ENCODE results near the gene MIAT. TPM values are rescaled to one million over a fixed set of nuclear protein-coding genes. Genes with fewer than 3 reads are reported as not detected.
A peak's percentile ranks its signal among the peaks of the same experiment; 100 is the strongest.

Gene MIAT
- total RNA-seq, 1 donor = 0.72 TPM

DNA sequence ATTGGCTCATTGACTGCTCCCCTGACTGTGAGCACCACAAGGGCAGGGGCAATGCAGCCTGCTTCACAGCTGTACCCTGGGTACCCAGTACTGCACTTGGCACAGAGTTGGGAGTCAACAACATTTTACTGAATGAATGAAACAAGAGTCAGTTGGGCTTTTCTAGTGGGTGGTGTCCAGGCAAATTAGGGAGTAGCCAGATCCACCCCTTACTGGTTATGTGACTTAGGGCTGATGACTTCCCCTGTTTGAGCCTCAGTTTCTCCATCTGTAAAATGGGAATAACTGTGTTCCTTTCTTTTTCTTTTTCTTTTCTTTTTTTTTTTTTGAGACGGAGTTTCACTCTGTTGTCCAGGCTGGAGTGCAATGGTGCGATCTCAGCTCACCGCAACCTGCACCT is 23.1 kb downstream of the MIAT start:
- TF ChIP-seq, protein P1, sequence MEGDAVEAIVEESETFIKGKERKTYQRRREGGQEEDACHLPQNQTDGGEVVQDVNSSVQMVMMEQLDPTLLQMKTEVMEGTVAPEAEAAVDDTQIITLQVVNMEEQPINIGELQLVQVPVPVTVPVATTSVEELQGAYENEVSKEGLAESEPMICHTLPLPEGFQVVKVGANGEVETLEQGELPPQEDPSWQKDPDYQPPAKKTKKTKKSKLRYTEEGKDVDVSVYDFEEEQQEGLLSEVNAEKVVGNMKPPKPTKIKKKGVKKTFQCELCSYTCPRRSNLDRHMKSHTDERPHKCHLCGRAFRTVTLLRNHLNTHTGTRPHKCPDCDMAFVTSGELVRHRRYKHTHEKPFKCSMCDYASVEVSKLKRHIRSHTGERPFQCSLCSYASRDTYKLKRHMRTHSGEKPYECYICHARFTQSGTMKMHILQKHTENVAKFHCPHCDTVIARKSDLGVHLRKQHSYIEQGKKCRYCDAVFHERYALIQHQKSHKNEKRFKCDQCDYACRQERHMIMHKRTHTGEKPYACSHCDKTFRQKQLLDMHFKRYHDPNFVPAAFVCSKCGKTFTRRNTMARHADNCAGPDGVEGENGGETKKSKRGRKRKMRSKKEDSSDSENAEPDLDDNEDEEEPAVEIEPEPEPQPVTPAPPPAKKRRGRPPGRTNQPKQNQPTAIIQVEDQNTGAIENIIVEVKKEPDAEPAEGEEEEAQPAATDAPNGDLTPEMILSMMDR (IDR thresholded peaks at IDR 0.05; ENCODE audit: insufficient read depth, low read length) = no peak
- H3K4me3 ChIP-seq (ENCODE audit: low read depth, low read length) = no peak overlapping the region
- no peak for DNase-seq (ENCODE audit: low read depth)

DNA sequence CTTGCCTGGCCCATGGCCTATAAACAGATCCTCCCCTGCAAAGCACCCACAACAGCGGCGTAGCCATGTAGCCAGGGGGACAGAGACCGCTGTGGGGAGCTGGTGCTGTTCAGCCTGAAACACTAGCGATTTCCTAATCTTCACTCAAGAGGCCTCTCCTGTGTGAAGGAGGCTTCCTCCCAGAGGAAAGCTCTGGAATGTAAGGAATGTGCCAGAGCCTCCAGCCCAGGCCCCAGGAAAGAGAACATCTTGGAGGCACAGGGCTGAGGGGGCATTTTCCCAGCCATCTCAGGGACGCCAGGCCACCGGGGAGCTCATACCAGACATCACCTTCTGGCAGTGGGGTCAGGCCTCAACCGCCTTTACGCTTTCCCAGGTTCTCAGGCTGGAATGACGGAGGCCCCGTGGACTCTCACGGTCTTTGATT is 24.0 kb downstream of the MIAT start:
- peak; percentile 72 for DNase-seq (ENCODE audit: low read depth)
- H3K4me3 ChIP-seq (ENCODE audit: low read depth, low read length) = no peak overlapping the region
- TF ChIP-seq, protein P1 (IDR thresholded peaks at IDR 0.05; ENCODE audit: insufficient read depth, low read length) = no peak

DNA sequence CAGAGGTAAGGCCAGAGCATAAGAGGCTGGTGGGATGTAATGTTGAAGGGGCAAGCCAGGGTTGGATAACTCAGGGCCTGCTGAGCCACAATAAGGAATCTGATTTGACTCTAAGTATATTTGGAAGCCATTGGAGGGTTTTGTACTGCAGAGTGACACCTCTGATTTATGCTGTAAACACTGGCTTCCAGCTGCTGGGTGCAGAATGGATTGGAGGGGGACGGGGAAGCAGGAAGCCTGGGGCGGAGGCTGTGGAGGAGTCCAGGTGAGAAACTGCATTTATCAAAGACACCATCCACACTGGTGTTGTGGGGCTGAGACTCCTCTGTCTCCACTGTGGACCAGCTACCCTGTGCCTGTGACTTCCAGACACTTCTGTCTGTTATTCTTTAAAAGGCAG is 26.8 kb downstream of the MIAT start:
- DNase-seq (ENCODE audit: low read depth) = no peak
- no peak overlapping the region for H3K4me3 ChIP-seq (ENCODE audit: low read depth, low read length)
- TF ChIP-seq, protein P1 (IDR thresholded peaks at IDR 0.05; ENCODE audit: insufficient read depth, low read length) = no peak

DNA sequence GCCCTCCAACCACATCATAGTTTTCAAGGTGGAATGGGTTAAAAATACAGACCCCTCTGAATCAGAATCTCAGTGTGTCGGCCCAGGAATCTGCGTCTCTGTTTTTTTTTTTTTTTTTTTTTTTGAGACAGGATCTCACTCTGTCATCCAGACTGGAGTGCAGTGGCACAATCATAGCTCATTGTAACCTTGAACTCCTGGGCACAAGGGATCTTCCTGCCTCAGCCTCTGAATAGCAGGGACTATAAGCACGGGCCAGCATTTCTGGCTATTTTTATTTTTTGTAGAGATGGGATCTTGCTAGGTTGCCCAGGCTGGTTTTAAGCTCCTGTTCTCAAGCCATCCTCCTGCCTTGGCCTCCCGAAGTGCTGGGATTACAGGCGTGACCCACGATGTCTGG is 28.2 kb downstream of the MIAT start:
- DNase-seq (ENCODE audit: low read depth) = no peak
- TF ChIP-seq, protein P1 (IDR thresholded peaks at IDR 0.05; ENCODE audit: insufficient read depth, low read length) = no peak
- H3K4me3 ChIP-seq (ENCODE audit: low read depth, low read length) = no peak overlapping the region

DNA sequence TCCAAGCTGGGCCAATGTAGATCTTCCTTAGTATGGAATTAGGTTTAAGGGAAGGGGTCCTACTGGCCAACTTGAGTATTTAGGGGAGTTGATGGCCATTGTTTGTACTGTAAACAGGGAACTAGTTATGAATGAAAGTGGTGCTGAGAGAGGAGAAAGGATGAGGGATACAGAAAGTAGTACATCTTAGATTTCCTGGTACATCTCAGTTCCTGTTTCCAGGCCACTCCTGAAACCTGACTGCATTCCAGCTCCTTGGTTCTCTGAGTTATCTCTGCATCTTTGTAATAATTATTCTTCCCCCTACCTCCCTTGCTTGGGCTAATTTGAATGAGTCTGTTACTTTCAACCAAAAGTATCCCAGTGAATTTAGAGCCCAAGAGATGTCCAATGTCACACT is 30.1 kb downstream of the MIAT start:
- TF ChIP-seq, protein P1 (IDR thresholded peaks at IDR 0.05; ENCODE audit: insufficient read depth, low read length) = no peak
- no peak for DNase-seq (ENCODE audit: low read depth)
- H3K4me3 ChIP-seq (ENCODE audit: low read depth, low read length) = no peak overlapping the region

DNA sequence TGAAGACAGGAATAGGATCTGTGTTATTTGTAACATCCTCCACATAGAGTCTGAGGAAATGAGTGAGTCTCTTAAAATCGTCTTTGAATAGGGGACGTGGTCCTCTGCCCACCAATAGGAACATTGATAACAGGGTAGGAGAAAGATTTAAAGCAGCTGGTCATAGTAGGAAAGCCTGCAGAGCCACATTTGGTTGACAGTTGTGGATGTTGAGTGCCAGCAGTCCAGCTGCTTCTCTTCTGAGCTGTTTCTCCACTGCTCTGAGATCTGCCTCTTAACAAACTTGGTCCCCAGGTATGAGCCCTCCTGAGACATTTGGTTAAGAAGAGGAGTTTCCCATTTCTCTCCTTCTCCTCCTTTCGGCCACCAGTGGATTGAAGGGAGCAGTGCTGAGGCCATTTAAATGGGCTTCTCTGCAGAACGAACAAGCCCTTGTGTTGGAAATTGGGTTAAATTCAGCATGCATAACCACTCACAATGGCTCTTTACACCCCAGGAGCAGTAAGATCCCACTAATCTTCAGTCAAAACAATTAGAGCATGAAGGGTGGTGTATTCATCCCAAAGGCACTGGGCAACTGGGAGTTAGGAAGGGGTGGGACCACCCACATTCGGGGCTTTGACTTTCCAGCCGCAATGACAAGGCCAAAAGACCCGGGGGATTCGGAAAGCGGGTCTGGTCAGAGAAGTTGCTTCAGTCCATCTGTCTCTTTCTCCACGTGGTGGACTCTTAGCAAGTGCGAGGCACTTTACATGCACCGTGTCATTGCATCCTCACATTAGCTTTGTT is 32.3 kb downstream of the MIAT start:
- TF ChIP-seq, protein P1 (IDR thresholded peaks at IDR 0.05; ENCODE audit: insufficient read depth, low read length) = no peak
- no peak for DNase-seq (ENCODE audit: low read depth)

More for the DNA sequence above, 32.3 kb downstream of the MIAT start:
- no peak overlapping the region for H3K4me3 ChIP-seq (ENCODE audit: low read depth, low read length)
